ENCODE data around the gene TMEM87A.
A peak's percentile ranks its signal among the peaks of the same experiment; 100 is the strongest.

The TMEM87A gene

GRCh38 chr15:42171122-42171521 is 102.1 kb downstream of the TMEM87A start:
- intact Hi-C loops (cut with DNase I) = no loop called here
- DNase-seq = no peak

DNA sequence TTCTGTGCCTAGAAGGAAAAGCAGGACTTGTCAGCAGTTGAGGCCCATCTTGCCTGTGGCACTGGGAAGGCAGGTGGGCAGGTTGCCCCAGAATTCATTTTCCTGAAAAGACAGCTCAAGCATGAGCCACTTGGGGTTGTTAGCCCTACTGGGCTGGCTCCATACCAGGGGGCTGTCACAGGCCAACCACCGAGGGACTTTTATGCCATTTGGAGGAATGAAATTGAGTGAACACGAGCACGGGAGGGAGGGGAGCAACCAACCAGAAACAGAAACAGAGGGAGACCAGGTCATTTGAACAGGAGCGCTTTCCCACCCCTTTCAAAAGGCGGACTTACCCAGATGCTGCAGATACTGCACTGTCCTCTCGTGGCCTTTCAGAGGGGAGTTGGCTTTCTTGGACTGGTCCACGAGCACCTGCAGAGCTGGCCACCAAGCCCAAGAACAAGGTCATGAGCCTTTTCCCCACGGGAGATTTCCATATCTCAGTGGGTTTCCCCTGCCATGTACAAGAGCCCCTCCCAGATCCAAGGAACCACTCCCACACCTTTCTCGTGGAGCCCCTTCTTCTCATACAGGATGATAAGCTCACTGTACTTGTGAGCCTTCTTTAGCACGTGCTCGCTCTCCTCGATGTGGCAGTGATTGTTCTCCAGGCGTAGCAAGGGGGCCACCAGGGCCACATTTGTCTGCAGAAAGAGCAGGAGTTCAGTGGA is 106.8 kb downstream of the TMEM87A start:
- DNase-seq = no peak
- intact Hi-C loops (cut with DNase I) = no loop called here

DNA sequence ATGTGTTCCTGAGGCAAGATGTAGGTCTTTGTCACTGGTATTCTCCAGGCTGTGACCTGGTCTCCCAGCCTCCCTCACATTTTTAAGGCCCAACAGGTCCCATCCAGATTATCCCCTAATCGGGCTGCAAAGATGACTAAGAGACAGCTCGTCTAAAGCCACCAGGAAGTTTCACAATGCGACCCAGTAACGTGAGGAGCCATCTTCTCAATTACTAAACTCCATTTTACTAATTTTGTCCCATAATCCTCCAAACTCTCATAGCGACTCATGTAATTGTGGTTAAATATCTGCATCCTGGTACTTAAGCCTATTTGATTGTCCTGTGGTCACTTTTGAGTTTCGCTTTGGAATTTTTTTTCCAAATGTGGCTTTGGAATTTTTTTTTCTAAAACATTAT is 108.1 kb downstream of the TMEM87A start:
- intact Hi-C loops (cut with DNase I) = no loop called here
- no peak for DNase-seq

GRCh38 chr15:42163947-42164550 is 109.2 kb downstream of the TMEM87A start:
- intact Hi-C loops (cut with DNase I) = no loop called here
- DNase-seq = peak in 1 of 10 donors; percentile 39

- intact Hi-C loops (cut with DNase I) = no loop called here
- DNase-seq = peak in 1 of 10 donors; percentile 46
Observed at GRCh38 chr15:42163291-42163690, 109.9 kb downstream of the TMEM87A start.
